ENCODE data around the gene CRABP1. TPM values are rescaled to one million over a fixed set of nuclear protein-coding genes. Genes with fewer than 3 reads are reported as not detected.

The CRABP1 gene
- total RNA-seq, 2 donors from 2014 or later = not detected

DNA sequence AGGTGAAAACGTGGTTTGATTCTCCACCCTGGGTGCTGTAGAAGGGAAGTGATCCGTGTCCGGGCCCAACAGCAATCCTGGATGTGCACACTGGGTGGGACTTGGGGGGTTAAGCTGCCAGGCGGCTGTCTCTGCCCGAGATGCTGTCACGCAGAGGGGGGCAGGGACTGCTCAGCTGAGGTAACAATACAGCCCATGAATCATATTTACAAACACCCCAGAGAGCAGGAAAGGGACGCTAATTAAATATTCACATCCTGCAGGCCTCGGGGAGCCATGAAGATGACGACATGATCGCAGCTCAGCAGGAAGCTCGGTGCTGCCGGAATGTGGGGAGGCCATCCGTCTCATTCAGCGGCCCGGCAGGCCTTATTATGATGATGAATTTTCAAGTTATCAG is 17.9 kb upstream of the CRABP1 start:
- no peaks in the 10 kb centered on the region for H3K36me3 Mint-ChIP-seq (ENCODE audit: low read depth)
- ATAC-seq (no peak), DNase-seq (no peak)
- H3K27me3 Mint-ChIP-seq = peaks cover 16% of the 10 kb centered on the region
- H3K27ac Mint-ChIP-seq = no peak overlapping the region
- H3K9me3 ChIP-seq (ENCODE audit: control insufficient read depth, low read length, poor library complexity, severe bottlenecking) = no peaks in the 10 kb centered on the region
- no peaks in the 10 kb centered on the region for H3K4me1 Mint-ChIP-seq
- H3K4me3 Mint-ChIP-seq = no peak overlapping the region

- Mint-ChIP-seq H3K4me1 (no peaks in the 10 kb centered on the region), H3K4me3 (no peak overlapping the region), H3K27ac (no peak overlapping the region), H3K36me3 (ENCODE audit: low read depth) (no peaks in the 10 kb centered on the region), H3K27me3 (peaks cover 16% of the 10 kb centered on the region)
- DNase-seq (no peak), ATAC-seq (no peak)
- no peaks in the 10 kb centered on the region for H3K9me3 ChIP-seq (ENCODE audit: control insufficient read depth, low read length, poor library complexity, severe bottlenecking)
Observed at GRCh38 chr15:78322724-78323521, 17.2 kb upstream of the CRABP1 start.

DNA sequence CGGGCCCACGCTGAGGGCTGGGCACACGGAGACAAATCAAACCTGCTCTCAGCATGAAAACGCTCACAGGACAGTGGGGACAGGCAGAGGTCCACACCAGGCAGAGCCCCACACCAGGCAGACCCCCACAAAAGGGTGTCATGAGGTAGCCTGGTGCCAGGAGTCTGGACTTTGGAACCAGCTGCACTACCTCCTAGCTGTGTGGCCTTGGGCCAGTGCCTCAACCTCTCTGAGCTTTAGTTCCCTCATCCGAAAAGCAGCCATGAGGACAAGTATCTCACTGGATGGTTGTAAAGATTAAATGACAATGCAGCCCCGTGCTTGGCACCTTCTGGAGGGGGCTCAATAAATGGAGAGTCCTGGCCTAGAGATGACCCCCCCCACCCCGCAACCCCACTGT is 16.5 kb upstream of the CRABP1 start:
- ATAC-seq (no peak), DNase-seq (no peak)
- no peaks in the 10 kb centered on the region for H3K9me3 ChIP-seq (ENCODE audit: control insufficient read depth, low read length, poor library complexity, severe bottlenecking)
- Mint-ChIP-seq H3K4me1 (no peaks in the 10 kb centered on the region), H3K27ac (no peak overlapping the region), H3K36me3 (ENCODE audit: low read depth) (no peaks in the 10 kb centered on the region), H3K4me3 (no peak overlapping the region), H3K27me3 (peaks cover 16% of the 10 kb centered on the region)

DNA sequence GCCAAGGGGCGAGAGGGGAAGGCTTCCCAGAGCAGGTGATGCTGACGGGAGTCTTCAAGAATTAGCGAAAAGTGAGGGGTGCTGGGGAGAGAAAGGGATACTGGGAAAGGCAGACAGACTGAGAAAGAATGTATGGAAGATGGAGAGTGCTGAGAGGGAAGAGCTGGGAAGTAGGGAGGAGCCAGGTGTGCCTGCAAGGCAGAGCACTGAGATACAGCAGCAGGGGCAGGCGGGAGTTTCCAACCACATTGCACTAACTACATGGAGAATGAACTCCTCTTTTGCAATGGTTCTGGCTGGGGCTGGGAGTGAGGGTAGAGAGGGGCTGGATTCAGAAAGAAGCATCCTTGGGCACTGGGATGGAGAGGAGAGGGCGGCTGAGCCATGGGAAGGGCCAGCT is 16.0 kb upstream of the CRABP1 start:
- H3K4me1 Mint-ChIP-seq = no peaks in the 10 kb centered on the region
- no peak overlapping the region for H3K4me3 Mint-ChIP-seq
- DNase-seq (no peak), ATAC-seq (no peak)
- H3K36me3 Mint-ChIP-seq (ENCODE audit: low read depth) = no peaks in the 10 kb centered on the region
- no peak overlapping the region for H3K27ac Mint-ChIP-seq
- H3K9me3 ChIP-seq (ENCODE audit: control insufficient read depth, low read length, poor library complexity, severe bottlenecking) = no peaks in the 10 kb centered on the region
- H3K27me3 Mint-ChIP-seq = peaks cover 16% of the 10 kb centered on the region

DNA sequence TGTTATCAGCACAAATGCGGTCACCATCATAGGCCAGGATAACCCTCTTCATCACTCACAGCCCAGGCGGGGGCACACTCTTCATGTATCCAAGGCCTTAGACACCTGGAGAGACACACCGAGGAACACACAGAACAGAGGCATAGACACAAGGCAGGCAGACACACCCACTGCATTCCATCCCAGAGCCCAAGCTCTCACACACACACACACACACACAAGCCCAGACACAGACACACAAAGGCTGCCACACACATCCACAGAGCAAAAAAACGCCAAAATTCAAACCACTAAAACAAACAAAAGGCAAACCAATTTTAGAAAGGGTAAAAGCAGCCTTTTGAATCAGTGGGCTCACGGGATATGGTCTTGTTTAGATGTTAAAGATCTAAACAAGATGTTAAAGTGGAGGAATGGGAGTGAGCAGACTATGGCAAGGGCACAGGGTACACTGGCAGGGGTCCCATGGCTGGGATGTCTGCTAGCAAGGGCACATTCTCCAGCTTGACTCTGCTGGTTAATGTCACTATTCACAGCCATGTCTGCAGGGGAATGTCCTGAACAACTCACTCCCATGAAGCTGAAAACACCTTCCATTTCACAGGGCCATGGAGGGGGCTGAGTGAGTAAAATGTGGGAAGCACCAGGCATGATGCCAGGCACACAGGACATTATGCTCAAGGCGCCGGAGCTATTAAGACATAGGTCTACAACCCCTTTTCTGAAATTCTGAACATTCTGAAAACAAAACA is 14.9 kb upstream of the CRABP1 start:
- no peaks in the 10 kb centered on the region for H3K9me3 ChIP-seq (ENCODE audit: control insufficient read depth, low read length, poor library complexity, severe bottlenecking)
- DNase-seq = no peak
- Mint-ChIP-seq H3K27me3 (peaks cover 21% of the 10 kb centered on the region), H3K36me3 (ENCODE audit: low read depth) (no peaks in the 10 kb centered on the region), H3K4me3 (no peak overlapping the region), H3K4me1 (no peaks in the 10 kb centered on the region), H3K27ac (no peak overlapping the region)
- ATAC-seq = no peak

DNA sequence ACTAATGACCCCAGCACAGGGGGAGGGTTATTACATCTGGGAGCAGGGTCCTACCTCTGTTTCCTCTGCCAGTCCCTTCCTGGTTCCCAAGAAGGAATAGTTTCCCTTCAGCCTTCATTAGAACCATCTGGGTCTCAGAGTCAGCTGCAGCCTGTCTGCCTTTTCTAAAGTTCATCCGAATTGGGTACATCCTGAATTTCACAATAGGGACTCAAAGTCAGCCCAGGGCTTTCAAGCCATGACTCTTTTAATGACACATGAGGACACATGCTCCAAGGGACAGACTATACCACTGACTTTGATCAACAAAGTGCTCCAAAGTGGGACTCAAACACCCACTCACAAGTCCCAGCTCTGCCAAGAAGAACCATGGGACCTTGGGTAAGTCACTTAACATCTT is 12.7 kb upstream of the CRABP1 start:
- no peak overlapping the region for H3K27ac Mint-ChIP-seq
- no peak overlapping the region for H3K4me3 Mint-ChIP-seq
- no peaks in the 10 kb centered on the region for H3K4me1 Mint-ChIP-seq
- peaks cover 21% of the 10 kb centered on the region for H3K27me3 Mint-ChIP-seq
- DNase-seq (no peak), ATAC-seq (no peak)
- H3K36me3 Mint-ChIP-seq (ENCODE audit: low read depth) = no peaks in the 10 kb centered on the region
- no peaks in the 10 kb centered on the region for H3K9me3 ChIP-seq (ENCODE audit: control insufficient read depth, low read length, poor library complexity, severe bottlenecking)

- Mint-ChIP-seq H3K4me1 (no peaks in the 10 kb centered on the region), H3K27me3 (peaks cover 25% of the 10 kb centered on the region)
Observed at GRCh38 chr15:78329625-78330024, 10.5 kb upstream of the CRABP1 start.

GRCh38 chr15:78334845-78335244 is 5.3 kb upstream of the CRABP1 start:
- H3K27me3 Mint-ChIP-seq = peaks cover 34% of the 10 kb centered on the region
- no peaks in the 10 kb centered on the region for H3K4me1 Mint-ChIP-seq
- no peak overlapping the region for H3K4me3 Mint-ChIP-seq
- peaks cover 5% of the 10 kb centered on the region for H3K36me3 Mint-ChIP-seq (ENCODE audit: low read depth)
- H3K27ac Mint-ChIP-seq = no peak overlapping the region
- no peaks in the 10 kb centered on the region for H3K9me3 ChIP-seq (ENCODE audit: control insufficient read depth, low read length, poor library complexity, severe bottlenecking)
- ATAC-seq (no peak), DNase-seq (no peak)

More at GRCh38 chr15:78329625-78330024, 10.5 kb upstream of the CRABP1 start:
- H3K9me3 ChIP-seq (ENCODE audit: control insufficient read depth, low read length, poor library complexity, severe bottlenecking) = no peaks in the 10 kb centered on the region
- H3K4me3 Mint-ChIP-seq = no peak overlapping the region
- no peak overlapping the region for H3K27ac Mint-ChIP-seq
- DNase-seq (no peak), ATAC-seq (no peak)
- no peaks in the 10 kb centered on the region for H3K36me3 Mint-ChIP-seq (ENCODE audit: low read depth)

DNA sequence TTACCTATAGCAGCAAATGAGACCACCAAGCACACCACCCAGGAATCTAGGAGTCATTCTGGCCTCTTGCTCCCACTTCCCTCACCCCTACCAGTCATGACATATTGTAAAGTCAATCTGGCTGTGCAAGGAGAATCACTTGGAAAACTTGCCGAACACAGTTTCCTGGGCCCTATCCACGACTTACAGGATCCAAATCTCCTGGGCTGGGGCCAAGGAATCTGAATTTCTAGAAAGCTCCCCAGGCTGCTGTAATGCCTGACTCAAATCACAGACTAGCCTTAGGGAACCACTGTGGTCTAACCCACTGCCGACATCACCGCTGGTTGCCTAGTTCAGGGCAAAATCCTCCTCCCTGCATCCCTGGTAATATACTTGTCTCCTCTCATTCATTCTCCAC is 4.2 kb upstream of the CRABP1 start:
- H3K36me3 Mint-ChIP-seq (ENCODE audit: low read depth) = peaks cover 5% of the 10 kb centered on the region
- ATAC-seq (no peak), DNase-seq (no peak)
- no peaks in the 10 kb centered on the region for H3K4me1 Mint-ChIP-seq
- no peak overlapping the region for H3K4me3 Mint-ChIP-seq
- no peaks in the 10 kb centered on the region for H3K9me3 ChIP-seq (ENCODE audit: control insufficient read depth, low read length, poor library complexity, severe bottlenecking)
- H3K27me3 Mint-ChIP-seq = peaks cover 34% of the 10 kb centered on the region
- H3K27ac Mint-ChIP-seq = no peak overlapping the region

DNA sequence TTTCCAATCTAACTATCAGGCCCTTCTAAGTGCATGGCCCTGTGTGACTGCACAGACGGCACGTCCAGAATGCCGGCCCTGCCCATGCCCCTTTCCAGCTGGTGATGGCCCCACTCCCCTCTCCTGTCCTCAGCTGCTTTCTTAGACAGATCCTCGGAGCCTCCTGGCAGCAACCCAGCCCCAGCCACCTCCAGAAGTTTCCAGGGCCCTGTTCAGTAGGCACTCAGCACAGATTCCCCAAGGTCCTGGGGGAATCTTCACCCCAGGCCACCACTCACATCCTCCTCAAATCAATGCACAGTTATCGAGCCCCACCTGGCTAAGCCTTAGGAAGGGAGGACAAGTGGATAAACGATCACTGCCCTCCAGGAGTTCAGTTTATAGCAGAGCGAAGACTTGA is 1.4 kb upstream of the CRABP1 start:
- Mint-ChIP-seq H3K4me1 (no peaks in the 10 kb centered on the region), H3K27ac (no peak overlapping the region), H3K27me3 (peaks cover 43% of the 10 kb centered on the region), H3K4me3 (no peak overlapping the region), H3K36me3 (ENCODE audit: low read depth) (peaks cover 5% of the 10 kb centered on the region)
- no peak for DNase-seq
- ATAC-seq = no peak
- H3K9me3 ChIP-seq (ENCODE audit: control insufficient read depth, low read length, poor library complexity, severe bottlenecking) = no peaks in the 10 kb centered on the region

DNA sequence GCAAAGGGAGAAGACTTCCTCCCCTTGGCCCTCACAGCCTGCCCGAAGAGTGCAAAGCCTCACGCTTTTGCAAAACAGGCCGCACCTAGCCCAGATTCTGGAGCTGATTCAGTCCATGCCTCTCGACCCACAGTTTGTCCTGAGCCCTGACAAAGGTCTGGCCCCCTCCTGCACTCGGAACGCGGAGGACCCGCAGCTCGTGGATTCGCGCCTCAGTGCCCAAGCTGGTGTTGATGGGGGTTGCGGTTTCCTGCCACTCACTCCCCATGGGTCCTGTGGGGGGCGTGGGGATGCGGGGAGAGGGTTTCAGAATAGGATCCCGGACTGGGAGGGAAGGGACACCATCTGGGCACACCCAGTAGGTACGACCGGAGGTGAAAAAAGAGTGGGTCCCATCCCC is 594 bp upstream of the CRABP1 start:
- no peak for DNase-seq
- H3K9me3 ChIP-seq (ENCODE audit: control insufficient read depth, low read length, poor library complexity, severe bottlenecking) = no peaks in the 10 kb centered on the region
- Mint-ChIP-seq H3K27me3 (peaks cover 42% of the 10 kb centered on the region), H3K36me3 (ENCODE audit: low read depth) (peaks cover 5% of the 10 kb centered on the region), H3K27ac (no peak overlapping the region), H3K4me1 (no peaks in the 10 kb centered on the region), H3K4me3 (no peak overlapping the region)
- ATAC-seq = no peak

DNA sequence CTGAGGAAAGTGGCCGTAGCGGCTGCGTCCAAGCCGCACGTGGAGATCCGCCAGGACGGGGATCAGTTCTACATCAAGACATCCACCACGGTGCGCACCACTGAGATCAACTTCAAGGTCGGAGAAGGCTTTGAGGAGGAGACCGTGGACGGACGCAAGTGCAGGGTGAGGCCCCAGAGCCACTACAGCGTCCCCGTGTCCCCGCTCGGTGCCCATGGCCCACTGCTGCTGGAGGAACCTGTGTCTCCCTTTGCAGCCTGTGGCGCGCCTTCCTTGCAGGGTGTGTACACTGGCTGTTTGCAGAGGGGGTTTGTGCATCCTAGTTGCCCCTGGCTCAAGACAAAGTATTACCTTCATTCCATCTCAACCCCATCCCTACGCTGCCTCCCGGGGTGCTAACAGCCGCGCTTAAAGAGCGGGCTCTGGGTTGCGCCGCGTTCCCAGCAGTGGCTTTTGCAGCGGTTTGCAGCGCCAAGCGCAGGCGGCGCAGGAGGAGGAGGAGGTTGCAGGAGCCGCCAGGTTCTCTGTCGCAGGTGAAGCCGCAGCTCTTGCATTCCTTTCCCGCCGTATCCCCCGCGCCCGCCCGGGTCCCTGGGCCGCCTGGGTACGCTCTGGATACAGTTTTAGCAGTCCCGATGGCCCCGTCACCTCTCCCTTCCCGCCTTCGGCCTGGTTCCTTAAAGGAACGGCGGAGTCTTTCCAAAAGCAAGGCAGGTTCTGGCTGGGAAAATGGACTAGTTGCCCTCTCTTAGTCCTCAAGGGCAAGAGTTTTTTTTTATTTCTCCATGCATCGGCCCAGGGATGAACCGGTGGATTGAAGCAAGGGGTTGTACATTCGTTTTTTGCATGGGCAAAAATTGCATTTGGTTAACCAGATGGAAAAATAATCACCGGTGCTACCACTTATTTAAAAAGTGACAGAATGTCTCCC is 1.2 kb downstream of the CRABP1 start:
- peaks cover 56% of the 10 kb centered on the region for H3K27me3 Mint-ChIP-seq
- no peak overlapping the region for H3K27ac Mint-ChIP-seq
- DNase-seq (no peak), ATAC-seq (no peak)
- H3K9me3 ChIP-seq (ENCODE audit: control insufficient read depth, low read length, poor library complexity, severe bottlenecking) = no peaks in the 10 kb centered on the region
- H3K4me1 Mint-ChIP-seq = peaks cover 2% of the 10 kb centered on the region
- peaks cover 5% of the 10 kb centered on the region for H3K36me3 Mint-ChIP-seq (ENCODE audit: low read depth)
- H3K4me3 Mint-ChIP-seq = no peak overlapping the region

GRCh38 chr15:78342021-78342420 is 1.9 kb downstream of the CRABP1 start:
- H3K27ac Mint-ChIP-seq = no peak overlapping the region
- DNase-seq (no peak), ATAC-seq (no peak)
- H3K36me3 Mint-ChIP-seq (ENCODE audit: low read depth) = peaks cover 5% of the 10 kb centered on the region
- H3K9me3 ChIP-seq (ENCODE audit: control insufficient read depth, low read length, poor library complexity, severe bottlenecking) = no peaks in the 10 kb centered on the region
- H3K4me3 Mint-ChIP-seq = no peak overlapping the region
- H3K4me1 Mint-ChIP-seq = peaks cover 2% of the 10 kb centered on the region
- peaks cover 56% of the 10 kb centered on the region for H3K27me3 Mint-ChIP-seq

Data from T-helper 17 cell (primary cell).